WTC11 (cell line): ENCODE data around the gene OASL.

Experiments used
- ATF1 ChIP-seq: sonication (generic); formaldehyde crosslinking; IDR thresholded peaks from 2 replicates; pipeline ENCODE4 v1.8.1; 2023; ENCODE audit warnings: mild to moderate bottlenecking, moderate library complexity, missing genetic modification reagents
- CTCF ChIP-seq: fragments of 200-600 bp; IDR thresholded peaks from 2 replicates; pipeline ENCODE4 v1.8.0; 2022; ENCODE audit warnings: antibody characterized with exemption
- E2F4 ChIP-seq: sonication (generic); formaldehyde crosslinking; IDR thresholded peaks from 2 replicates; pipeline ENCODE4 v1.8.1; 2022; ENCODE audit warnings: low read depth, mild to moderate bottlenecking, moderate library complexity, missing genetic modification reagents, borderline replicate concordance
- ELF4 ChIP-seq: sonication (generic); formaldehyde crosslinking; IDR thresholded peaks from 2 replicates; pipeline ENCODE4 v1.8.1; 2022; ENCODE audit warnings: low read depth, mild to moderate bottlenecking, moderate library complexity, missing genetic modification reagents
- MLX ChIP-seq: sonication (generic); formaldehyde crosslinking; IDR thresholded peaks from 2 replicates; pipeline ENCODE4 v1.8.1; 2023; ENCODE audit warnings: mild to moderate bottlenecking, missing genetic modification reagents, moderate library complexity
- NFE2L1 ChIP-seq: sonication (generic); formaldehyde crosslinking; IDR thresholded peaks from 2 replicates; pipeline ENCODE4 v1.8.1; 2023; ENCODE audit warnings: missing genetic modification reagents
- NR2C2 ChIP-seq: sonication (generic); formaldehyde crosslinking; IDR thresholded peaks from 2 replicates; pipeline ENCODE4 v1.8.0; 2022; ENCODE audit warnings: mild to moderate bottlenecking, missing genetic modification reagents
- PREB ChIP-seq: sonication (generic); formaldehyde crosslinking; IDR thresholded peaks from 2 replicates; pipeline ENCODE4 v1.8.1; 2022; ENCODE audit warnings: mild to moderate bottlenecking, missing genetic modification reagents, moderate library complexity, borderline replicate concordance
- SOX15 ChIP-seq: fragments of 250-450 bp; sonication (Bioruptor Pico); IDR thresholded peaks from 2 replicates; pipeline ENCODE4 v1.9.0; 2021; ENCODE audit warnings: mild to moderate bottlenecking
- SP1 ChIP-seq: sonication (generic); formaldehyde crosslinking; conservative IDR thresholded peaks from 2 replicates; pipeline ENCODE4 v1.8.1; 2022; ENCODE audit warnings: missing genetic modification reagents
- ZNF138 ChIP-seq: sonication (generic); formaldehyde crosslinking; conservative IDR thresholded peaks from 2 replicates; pipeline ENCODE4 v1.8.1; 2022; ENCODE audit warnings: mild to moderate bottlenecking, moderate library complexity, missing genetic modification reagents
- ZNF396 ChIP-seq: fragments of 250-450 bp; sonication (Bioruptor Pico); IDR thresholded peaks from 2 replicates; pipeline ENCODE4 v1.8.0; 2021; ENCODE audit warnings: mild to moderate bottlenecking, moderate library complexity, borderline replicate concordance
- ZNF512 ChIP-seq: sonication (generic); formaldehyde crosslinking; IDR thresholded peaks from 2 replicates; pipeline ENCODE4 v1.8.1; 2022; ENCODE audit warnings: missing genetic modification reagents, borderline replicate concordance
- ZNF532 ChIP-seq: fragments of 250-450 bp; sonication (Bioruptor Pico); IDR thresholded peaks from 2 replicates; pipeline ENCODE4 v1.9.0; 2021; ENCODE audit warnings: mild to moderate bottlenecking, borderline replicate concordance

GRCh38 chr12:121061831-121062230, 22.8 kb upstream of the OASL start:
- no peak for TF ChIP-seq CTCF
- TF ChIP-seq NFE2L1 (CRISPR knock-in tag) = no peak
- TF ChIP-seq SP1 = no peak
- no peak for TF ChIP-seq ZNF512 (CRISPR knock-in tag)
- no peak for TF ChIP-seq ATF1 (CRISPR knock-in tag)
- no peak for TF ChIP-seq ZNF396 (CRISPR knock-in tag)
- TF ChIP-seq MLX (CRISPR knock-in tag) = no peak
- TF ChIP-seq ELF4 (CRISPR knock-in tag) = no peak
- no peak for TF ChIP-seq SOX15
- no peak for TF ChIP-seq ZNF532 (CRISPR knock-in tag)
- no peak for TF ChIP-seq PREB (CRISPR knock-in tag)
- no peak for TF ChIP-seq ZNF138
- TF ChIP-seq E2F4 (CRISPR knock-in tag) = no peak
- TF ChIP-seq NR2C2 (CRISPR knock-in tag) = no peak
